Astrocyte (in vitro differentiated cells and primary cell): ENCODE measurements around the gene PDS5B.

Source experiments
- CTCF ChIP-seq: IDR thresholded peaks from 2 replicates; pipeline ENCODE4 v1.5.1; 2011; ENCODE audit warnings: low read depth, mild to moderate bottlenecking, inconsistent platforms, low read length, moderate library complexity; ENCODE audit not compliant: insufficient read depth
- EZH2 ChIP-seq: IDR thresholded peaks from 2 replicates; pipeline ENCODE4 v1.6.1; 2012; ENCODE audit warnings: mild to moderate bottlenecking, low read length, inconsistent platforms; ENCODE audit not compliant: insufficient read depth

GRCh38 chr13:32825481-32825880 is 239.2 kb downstream of the PDS5B start:
- TF ChIP-seq CTCF (no peak), EZH2 (no peak)
